Cardiac fibroblast (primary cell): ENCODE data around the gene CHTOP.
A peak's percentile ranks its signal among the peaks of the same experiment; 100 is the strongest.

Experiments used
- DNase-seq, 2 donors: peaks; one replicate each; pipeline versions ENCODE4 v3.0.0 to v3.0.0-alpha.2; 2010; ENCODE audit warnings: low read depth in 2 of 2
- H3K4me3 ChIP-seq, 2 donors: replicated peaks in 1 of 2; 1 replicate in 1 of 2; 2 replicates in 1 of 2; pipeline ENCODE4 v1.5.1; 2011; ENCODE audit warnings: low read depth in 2 of 2, low read length in 2 of 2, mild to moderate bottlenecking in 2 of 2, moderate library complexity in 1 of 2
- TF ChIP-seq, protein P1 (sequence below): IDR thresholded peaks from one replicate; pipeline ENCODE4 v1.5.1; 2011; ENCODE audit warnings: low read depth, mild to moderate bottlenecking, low read length, inconsistent platforms

The CHTOP gene

DNA sequence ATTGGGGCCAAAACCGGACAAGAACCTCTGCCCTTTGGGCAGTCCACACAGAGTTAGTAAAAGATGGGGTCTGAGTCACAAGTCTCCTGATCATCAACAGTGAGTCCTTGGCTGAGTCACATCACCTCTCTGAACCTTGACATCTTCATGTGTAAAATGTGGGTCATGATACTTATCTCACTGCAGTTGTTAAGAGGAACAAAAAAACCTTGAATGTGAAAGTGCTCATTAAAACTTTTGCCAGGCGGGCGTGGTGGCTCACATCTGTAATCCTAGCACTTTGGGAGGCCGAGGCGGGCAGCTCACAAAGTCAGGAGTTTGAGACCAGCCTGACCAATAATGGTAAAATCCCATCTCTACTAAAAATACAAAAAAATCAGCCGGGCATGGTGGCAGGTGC is 36.7 kb upstream of the CHTOP start:
- H3K4me3 ChIP-seq, result no peak overlapping the region
- peak in 1 of 2 donors; percentile 72 for DNase-seq
- TF ChIP-seq, protein P1, sequence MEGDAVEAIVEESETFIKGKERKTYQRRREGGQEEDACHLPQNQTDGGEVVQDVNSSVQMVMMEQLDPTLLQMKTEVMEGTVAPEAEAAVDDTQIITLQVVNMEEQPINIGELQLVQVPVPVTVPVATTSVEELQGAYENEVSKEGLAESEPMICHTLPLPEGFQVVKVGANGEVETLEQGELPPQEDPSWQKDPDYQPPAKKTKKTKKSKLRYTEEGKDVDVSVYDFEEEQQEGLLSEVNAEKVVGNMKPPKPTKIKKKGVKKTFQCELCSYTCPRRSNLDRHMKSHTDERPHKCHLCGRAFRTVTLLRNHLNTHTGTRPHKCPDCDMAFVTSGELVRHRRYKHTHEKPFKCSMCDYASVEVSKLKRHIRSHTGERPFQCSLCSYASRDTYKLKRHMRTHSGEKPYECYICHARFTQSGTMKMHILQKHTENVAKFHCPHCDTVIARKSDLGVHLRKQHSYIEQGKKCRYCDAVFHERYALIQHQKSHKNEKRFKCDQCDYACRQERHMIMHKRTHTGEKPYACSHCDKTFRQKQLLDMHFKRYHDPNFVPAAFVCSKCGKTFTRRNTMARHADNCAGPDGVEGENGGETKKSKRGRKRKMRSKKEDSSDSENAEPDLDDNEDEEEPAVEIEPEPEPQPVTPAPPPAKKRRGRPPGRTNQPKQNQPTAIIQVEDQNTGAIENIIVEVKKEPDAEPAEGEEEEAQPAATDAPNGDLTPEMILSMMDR, result no peak

DNA sequence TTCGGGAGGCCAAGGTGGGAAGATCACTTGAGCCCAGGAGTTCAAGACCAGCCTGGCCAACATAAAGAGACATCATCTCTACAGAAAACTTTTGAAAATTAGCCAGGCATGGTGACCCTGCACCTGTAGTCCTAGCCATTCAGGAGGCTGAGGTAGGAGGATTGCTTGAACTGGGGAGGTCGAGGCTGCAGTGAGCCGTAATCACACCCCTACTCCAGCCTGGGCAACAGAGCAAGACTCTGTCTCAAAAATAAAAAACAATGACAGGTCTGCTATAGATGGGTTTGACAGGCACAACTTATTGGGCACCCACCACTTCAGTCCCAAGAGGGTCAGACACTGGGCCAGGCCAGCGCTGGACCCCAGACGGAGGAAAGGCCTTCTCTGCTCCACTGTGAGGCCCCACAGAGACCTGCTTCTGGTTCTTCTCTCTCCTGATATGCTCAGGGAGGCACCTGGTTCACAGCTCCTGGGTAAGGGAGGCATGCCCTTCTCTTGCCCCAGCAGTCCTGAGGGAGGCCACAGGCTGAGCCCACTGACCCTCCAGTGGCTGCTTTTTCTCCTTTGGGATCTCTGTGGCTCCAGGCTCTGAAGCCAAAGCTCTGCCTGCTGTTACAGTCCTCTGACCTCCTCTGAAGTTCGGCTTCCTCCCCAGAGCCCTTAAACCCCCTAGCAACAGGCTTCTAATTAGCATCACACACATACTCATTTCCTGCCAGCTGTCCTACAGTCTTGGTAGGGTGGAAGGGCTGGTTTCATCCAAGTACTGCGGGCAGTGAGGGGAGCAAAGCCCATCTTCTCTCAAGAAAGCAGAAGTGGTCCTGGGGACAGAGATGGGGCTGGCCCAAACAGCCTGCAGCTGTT is 35.3 kb upstream of the CHTOP start:
- TF ChIP-seq, protein P1, result no peak
- DNase-seq, result peak; percentile 77 to 82
- H3K4me3 ChIP-seq, result no peak overlapping the region

DNA sequence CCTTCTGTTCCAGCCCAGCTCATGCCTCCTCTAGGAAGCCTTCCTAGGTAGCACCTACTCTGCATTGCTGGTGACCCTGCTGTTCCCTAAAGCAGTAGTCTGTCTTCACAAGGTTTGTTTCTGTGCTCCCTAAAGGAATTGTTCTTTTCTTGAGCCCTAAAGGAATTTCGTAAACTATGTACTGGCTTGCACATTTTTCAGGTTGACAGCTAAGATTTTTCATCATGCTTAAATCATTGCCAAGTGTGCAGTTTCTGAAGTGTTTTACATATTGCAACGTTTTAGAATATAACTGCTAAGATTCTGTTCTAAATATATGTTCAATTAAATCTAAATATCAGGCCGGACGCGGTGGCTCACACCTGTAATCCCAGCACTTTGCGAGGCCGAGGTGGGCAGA is 34.0 kb upstream of the CHTOP start:
- no peak for DNase-seq
- TF ChIP-seq, protein P1, result no peak
- no peak overlapping the region for H3K4me3 ChIP-seq

GRCh38 chr1:153602749-153603148 is 31.1 kb upstream of the CHTOP start:
- TF ChIP-seq, protein P1, result no peak
- DNase-seq, result no peak
- H3K4me3 ChIP-seq, result no peak overlapping the region

DNA sequence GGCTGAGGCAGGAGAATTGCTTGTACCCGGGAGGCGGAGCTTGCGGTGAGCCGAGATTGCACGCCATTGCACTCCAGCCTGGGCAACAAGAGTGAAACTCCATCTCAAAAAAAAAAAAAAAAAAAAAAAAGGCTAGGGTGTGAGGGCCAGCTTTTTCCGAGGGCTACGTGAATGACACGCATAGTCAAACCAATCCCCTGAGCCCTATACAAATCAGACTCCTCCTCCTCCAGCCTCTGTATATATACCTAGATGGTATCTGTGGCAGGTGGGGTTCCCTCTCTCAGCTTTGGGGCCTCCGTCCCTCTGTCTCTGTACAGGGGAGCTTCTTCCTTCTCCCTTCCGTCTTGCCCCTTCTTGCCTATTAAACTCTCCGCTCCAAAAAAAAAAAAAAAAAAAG is 27.7 kb upstream of the CHTOP start:
- DNase-seq, result no peak
- TF ChIP-seq, protein P1, result no peak
- H3K4me3 ChIP-seq, result no peak overlapping the region

- no peak for DNase-seq
- TF ChIP-seq, protein P1, result no peak
- no peak overlapping the region for H3K4me3 ChIP-seq
Observed at GRCh38 chr1:153607381-153607780, 26.5 kb upstream of the CHTOP start.
